BE2C (cell line): ENCODE data around the gene HEATR3.

Experiments used
- DNase-seq: peaks from one replicate; pipeline ENCODE4 v3.0.0-alpha.2; 2020
- H3K27me3 ChIP-seq: fragments of 250-450 bp; sonication (Bioruptor Pico); 2 replicates; pipeline ENCODE4 v1.5.1; 2020; ENCODE audit warnings: mild to moderate bottlenecking
- H3K36me3 ChIP-seq: fragments of 250-450 bp; sonication (Bioruptor Pico); 2 replicates; pipeline ENCODE4 v1.5.1; 2020; ENCODE audit warnings: mild to moderate bottlenecking
- H3K4me1 ChIP-seq: fragments of 250-450 bp; sonication (Bioruptor Pico); 2 replicates; pipeline ENCODE4 v1.5.1; 2020
- H3K4me3 ChIP-seq: 2 replicates; pipeline ENCODE4 v1.5.1; 2011; ENCODE audit warnings: low read depth, low read length
- H3K9me3 ChIP-seq: fragments of 250-450 bp; sonication (Bioruptor Pico); 2 replicates; pipeline ENCODE4 v1.5.1; 2020
- TF ChIP-seq, protein P1 (sequence below): IDR thresholded peaks from 2 replicates; pipeline ENCODE4 v1.5.1; 2012; ENCODE audit warnings: mild to moderate bottlenecking, low read depth, low read length

HEATR3 gene

GRCh38 chr16:50139580-50139979 lies 73.8 kb downstream of the HEATR3 start:
- no peaks in the 10 kb centered on the region for H3K36me3 ChIP-seq
- H3K4me3 ChIP-seq = no peak overlapping the region
- no peak for DNase-seq
- TF ChIP-seq, protein P1, sequence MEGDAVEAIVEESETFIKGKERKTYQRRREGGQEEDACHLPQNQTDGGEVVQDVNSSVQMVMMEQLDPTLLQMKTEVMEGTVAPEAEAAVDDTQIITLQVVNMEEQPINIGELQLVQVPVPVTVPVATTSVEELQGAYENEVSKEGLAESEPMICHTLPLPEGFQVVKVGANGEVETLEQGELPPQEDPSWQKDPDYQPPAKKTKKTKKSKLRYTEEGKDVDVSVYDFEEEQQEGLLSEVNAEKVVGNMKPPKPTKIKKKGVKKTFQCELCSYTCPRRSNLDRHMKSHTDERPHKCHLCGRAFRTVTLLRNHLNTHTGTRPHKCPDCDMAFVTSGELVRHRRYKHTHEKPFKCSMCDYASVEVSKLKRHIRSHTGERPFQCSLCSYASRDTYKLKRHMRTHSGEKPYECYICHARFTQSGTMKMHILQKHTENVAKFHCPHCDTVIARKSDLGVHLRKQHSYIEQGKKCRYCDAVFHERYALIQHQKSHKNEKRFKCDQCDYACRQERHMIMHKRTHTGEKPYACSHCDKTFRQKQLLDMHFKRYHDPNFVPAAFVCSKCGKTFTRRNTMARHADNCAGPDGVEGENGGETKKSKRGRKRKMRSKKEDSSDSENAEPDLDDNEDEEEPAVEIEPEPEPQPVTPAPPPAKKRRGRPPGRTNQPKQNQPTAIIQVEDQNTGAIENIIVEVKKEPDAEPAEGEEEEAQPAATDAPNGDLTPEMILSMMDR = no peak
- 0 out of 2 replicates have a peak, but pooled peaks cover 3% of the 10 kb centered on the region for H3K4me1 ChIP-seq
- no peaks in the 10 kb centered on the region for H3K9me3 ChIP-seq
- no peaks in the 10 kb centered on the region for H3K27me3 ChIP-seq

DNA sequence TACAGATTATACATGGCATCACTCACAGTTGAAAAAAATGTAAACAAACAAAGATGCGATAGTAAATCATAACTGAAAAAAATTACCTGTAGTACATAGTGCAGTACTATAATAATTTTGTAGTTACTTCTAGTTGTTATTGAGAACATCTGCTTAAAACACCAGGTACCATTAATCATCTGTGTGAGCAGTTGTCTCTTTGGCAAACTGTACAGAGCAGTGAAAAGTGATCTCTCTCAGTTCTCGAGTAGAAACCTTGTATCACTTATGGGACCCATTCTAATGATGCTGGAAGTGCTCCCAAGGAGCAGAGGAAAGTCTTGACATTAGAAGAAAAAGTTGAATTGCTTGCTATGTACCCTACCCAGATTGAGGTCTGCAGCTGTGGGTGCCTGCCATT lies 78.4 kb downstream of the HEATR3 start:
- no peak overlapping the region for H3K4me3 ChIP-seq
- H3K9me3 ChIP-seq = no peaks in the 10 kb centered on the region
- no peaks in the 10 kb centered on the region for H3K36me3 ChIP-seq
- H3K27me3 ChIP-seq = no peaks in the 10 kb centered on the region
- TF ChIP-seq, protein P1 = no peak
- DNase-seq = no peak
- peaks cover 12% of the 10 kb centered on the region; the same call in 1 of the 2 replicates for H3K4me1 ChIP-seq

GRCh38 chr16:50146479-50147435 lies 81.0 kb downstream of the HEATR3 start:
- H3K27me3 ChIP-seq = no peaks in the 10 kb centered on the region
- peaks cover 12% of the 10 kb centered on the region; the same call in 1 of the 2 replicates for H3K4me1 ChIP-seq
- H3K4me3 ChIP-seq = no peak overlapping the region
- DNase-seq = peak; percentile 49
- no peaks in the 10 kb centered on the region for H3K9me3 ChIP-seq
- no peaks in the 10 kb centered on the region for H3K36me3 ChIP-seq
- TF ChIP-seq, protein P1 = no peak

- H3K27me3 ChIP-seq = no peaks in the 10 kb centered on the region
- TF ChIP-seq, protein P1 = no peak
- no peak overlapping the region for H3K4me3 ChIP-seq
- peaks cover 7% of the 10 kb centered on the region; the same call in 1 of the 2 replicates for H3K4me1 ChIP-seq
- H3K36me3 ChIP-seq = no peaks in the 10 kb centered on the region
- no peaks in the 10 kb centered on the region for H3K9me3 ChIP-seq
- no peak for DNase-seq
Observed at GRCh38 chr16:50151322-50151721, 85.6 kb downstream of the HEATR3 start.

- peak overlapping the region; percentile 96 for H3K4me3 ChIP-seq
Observed at GRCh38 chr16:50151756-50152155, 86.0 kb downstream of the HEATR3 start.

More at GRCh38 chr16:50151756-50152155, 86.0 kb downstream of the HEATR3 start:
- H3K27me3 ChIP-seq = no peaks in the 10 kb centered on the region
- DNase-seq = no peak
- H3K36me3 ChIP-seq = no peaks in the 10 kb centered on the region
- peaks cover 7% of the 10 kb centered on the region; the same call in 1 of the 2 replicates for H3K4me1 ChIP-seq
- H3K9me3 ChIP-seq = no peaks in the 10 kb centered on the region
- TF ChIP-seq, protein P1 = no peak
